Measurements from ENCODE around the gene TUBA4A. TPM values are rescaled to one million over a fixed set of nuclear protein-coding genes. Genes with fewer than 3 reads are reported as not detected.

TUBA4A gene
- total and polyA plus RNA-seq, 9 of the 15 experiments (the other 6 are each of a cell fraction or from before 2014, with no cell fraction given), result 25.1 to 174 (median 42.4) TPM

DNA sequence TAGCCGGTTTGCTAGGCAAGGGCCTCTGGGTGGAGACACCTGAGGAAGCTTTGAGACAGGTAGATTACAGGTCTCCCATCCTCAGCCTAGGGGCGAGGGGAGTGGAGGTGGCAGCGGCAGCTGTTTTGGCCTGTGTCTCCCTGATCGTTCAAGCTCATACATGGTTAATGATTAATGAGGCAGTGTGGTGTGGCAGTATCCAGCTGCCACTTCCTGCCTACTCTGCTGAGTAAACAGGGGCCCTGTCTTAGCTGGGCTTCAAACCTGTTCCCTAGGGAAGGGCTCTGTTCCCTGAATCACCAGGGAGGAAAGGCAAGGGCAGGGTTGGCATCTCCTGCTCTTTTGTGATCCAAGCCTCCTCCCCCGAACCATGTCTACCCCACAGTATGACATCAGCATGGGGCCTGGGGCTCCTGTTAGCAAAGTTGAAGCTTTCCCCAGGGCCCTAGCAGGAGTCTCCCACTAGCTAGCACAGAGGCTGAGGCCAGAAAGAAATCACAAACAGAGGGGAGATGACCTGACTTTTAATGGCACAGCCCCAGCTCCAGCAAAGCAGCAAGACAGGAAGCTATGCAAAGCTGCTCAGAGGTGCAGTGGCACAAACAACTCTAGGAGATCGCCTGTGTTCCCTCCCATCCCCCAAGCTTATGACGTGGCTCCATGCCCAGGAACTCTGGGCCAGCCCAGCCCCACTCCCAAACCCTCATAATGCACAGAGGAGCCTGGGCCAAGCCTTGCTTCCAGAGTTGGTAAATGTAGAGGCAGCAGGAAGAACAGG is 4.3 kb downstream of the TUBA4A start:
- CTCF ChIA-PET (ENCODE audit: low intra/inter-chr PET ratio), result no interaction called here
- H2AFZ ChIP-seq (ENCODE audit: low read depth, low read length), result no peak overlapping the region
- peaks cover 57% of the 10 kb centered on the region for H3K36me3 ChIP-seq (ENCODE audit: control insufficient read depth, insufficient read depth, low read length)
- POLR2A ChIA-PET, result interaction anchor here (0.5 to 3.4 kb wide), 11 partner anchors 9 to 181 kb away, joined by 3 to 22 read pairs (median 4); partner anchors contain the start of genes ABCB6, ANKZF1, ATG9A and DNAJB2
- FAIRE-seq, result peak; percentile 40
- peaks cover 40% of the 10 kb centered on the region for H3K79me2 ChIP-seq (ENCODE audit: control insufficient read depth, insufficient read depth, low read length)
- 64% methylated on average over 4 of the region's 7 CpGs for WGBS (ENCODE audit: insufficient coverage, low coverage, missing lambda C conversion rate)
- peak overlapping the region; percentile 31; the same call in 1 of the 3 replicates for H3K27ac ChIP-seq (ENCODE audit: extremely low read depth, low read depth, low read length)
- DNase-seq (ENCODE audit: extremely low read depth in 1 of 4, low spot score in 3 of 4), result peak in 1 of 4 experiments; percentile 19
- TF ChIP-seq FOS (IDR thresholded peaks at IDR 0.05; ENCODE audit: extremely low read depth, insufficient read length) (no peak), FOXA3 (CRISPR knock-in tag; conservative IDR thresholded peaks at IDR 0.05 in 1 of 2, IDR thresholded peaks at IDR 0.05 in 1 of 2) (0 out of 4 replicates have a peak, but pooled peaks of 1 of the 2 experiments have one; percentile 8), CREM (IDR thresholded peaks at IDR 0.05; ENCODE audit: low read depth) (peak; percentile 64; the same call in 1 of the 2 replicates), MTA3 (IDR thresholded peaks at IDR 0.05; ENCODE audit: borderline replicate concordance) (0 out of 2 replicates have a peak, but pooled peaks have one; percentile 12), ATF3 (IDR thresholded peaks at IDR 0.05) (peak; percentile 42; the same call in 1 of the 2 replicates), ATF3 (CRISPR knock-in tag; conservative IDR thresholded peaks at IDR 0.05) (no peak), NR4A1 (CRISPR knock-in tag; IDR thresholded peaks at IDR 0.05) (no peak), NR4A1 (tag; IDR thresholded peaks at IDR 0.05) (no peak), ATF1 (CRISPR knock-in tag; IDR thresholded peaks at IDR 0.05) (no peak), ATF1 (tag; IDR thresholded peaks at IDR 0.05) (peak; percentile 47)
- TF ChIP-seq, protein P1, sequence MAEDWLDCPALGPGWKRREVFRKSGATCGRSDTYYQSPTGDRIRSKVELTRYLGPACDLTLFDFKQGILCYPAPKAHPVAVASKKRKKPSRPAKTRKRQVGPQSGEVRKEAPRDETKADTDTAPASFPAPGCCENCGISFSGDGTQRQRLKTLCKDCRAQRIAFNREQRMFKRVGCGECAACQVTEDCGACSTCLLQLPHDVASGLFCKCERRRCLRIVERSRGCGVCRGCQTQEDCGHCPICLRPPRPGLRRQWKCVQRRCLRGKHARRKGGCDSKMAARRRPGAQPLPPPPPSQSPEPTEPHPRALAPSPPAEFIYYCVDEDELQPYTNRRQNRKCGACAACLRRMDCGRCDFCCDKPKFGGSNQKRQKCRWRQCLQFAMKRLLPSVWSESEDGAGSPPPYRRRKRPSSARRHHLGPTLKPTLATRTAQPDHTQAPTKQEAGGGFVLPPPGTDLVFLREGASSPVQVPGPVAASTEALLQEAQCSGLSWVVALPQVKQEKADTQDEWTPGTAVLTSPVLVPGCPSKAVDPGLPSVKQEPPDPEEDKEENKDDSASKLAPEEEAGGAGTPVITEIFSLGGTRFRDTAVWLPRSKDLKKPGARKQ (CRISPR knock-in tag; IDR thresholded peaks at IDR 0.05), result no peak
- ATAC-seq, result no peak
- peaks cover 31 to 60% of the 10 kb centered on the region in 2 experiments; a peak in 4 of 5 replicates for H3K4me1 ChIP-seq (replicated peaks in 1 of 2; ENCODE audit: control insufficient read depth in 2 of 2, insufficient read depth in 2 of 2, low read length in 2 of 2)
- peak overlapping the region in 1 of 2 experiments; percentile 77; a peak in 2 of 4 replicates for H3K9ac ChIP-seq (ENCODE audit: insufficient read depth in 1 of 2, low read depth in 2 of 2, low read length in 2 of 2)
- no peaks in the 10 kb centered on the region for H3K9me1 ChIP-seq (ENCODE audit: control insufficient read depth, insufficient read depth, low read length)
- peak overlapping the region; percentile 33 for H3K4me2 ChIP-seq (ENCODE audit: insufficient read depth, low read length)
- H4K20me1 ChIP-seq (replicated peaks; ENCODE audit: control insufficient read depth, insufficient read depth, low read length), result 0 out of 2 replicates have a peak, but pooled peaks cover 3% of the 10 kb centered on the region
- H3K9me3 ChIP-seq (replicated peaks; ENCODE audit: control insufficient read depth, insufficient read depth, low read depth, low read length), result no peaks in the 10 kb centered on the region
- H3K4me3 ChIP-seq, result no peak overlapping the region
- in situ Hi-C loops (cut with MboI), result no loop called here
- no TSS peak for BruUV-seq (replicated peaks)
- intact Hi-C loops (cut with micrococcal nuclease), result no loop called here
- H3K27me3 ChIP-seq (ENCODE audit: control insufficient read depth in 2 of 2, insufficient read depth in 2 of 2, low read length in 2 of 2), result 0 out of 5 replicates have a peak, but pooled peaks cover 0 to 2% of the 10 kb centered on the region in 2 experiments
